K562 (cell line): Measurements from ENCODE around the gene ZNF143. TPM values are rescaled to one million over a fixed set of nuclear protein-coding genes. Genes with fewer than 3 reads are reported as not detected.
A peak's percentile ranks its signal among the peaks of the same experiment; 100 is the strongest.

Experiments
- ATAC-seq: fragments of 200-7000 bp; cut with Tn5 transposase; 3 replicates; pipeline ENCODE4 v1.9.1; 2020; ENCODE audit warnings: moderate library complexity
- BruUV-seq: library from RNA; stranded (reverse); fragments of 400-500 nt; replicated peaks from 2 replicates; lab custom pipeline; 2021; lab: Mats Ljungman, UMichigan
- CTCF ChIA-PET: fragments of 300-600 bp; formaldehyde crosslinking; extraction: SDS; loops from one replicate; lab custom pipeline; 2021; ENCODE audit warnings: low intra/inter-chr PET ratio; lab: Yijun Ruan, JAX
- POLR2A ChIA-PET: fragments of 300-600, 350-650 bp; sonication (Branson Sonifier 250); formaldehyde crosslinking; extraction: SDS; loops from one replicate; lab custom pipeline; 2021; ENCODE audit warnings: antibody characterized with exemption, inconsistent platforms; lab: Yijun Ruan, JAX
- DNase-seq, 4 experiments: peaks; one replicate each; pipeline versions ENCODE4 v3.0.0 to v3.0.0-alpha.2; 2011 to 2018; ENCODE audit warnings: low spot score in 3 of 4, mixed read lengths in 3 of 4; ENCODE audit errors: extremely low read depth in 1 of 4
- FAIRE-seq: peaks from 2 replicates; lab custom pipeline; 2011; peaks lifted over from hg19 to GRCh38; lab: Jason Lieb, UNC
- H2AFZ ChIP-seq: 2 replicates; pipeline ENCODE4 v1.6.0; 2011; ENCODE audit warnings: low read depth, low read length, control low read depth, inconsistent platforms
- H3K27ac ChIP-seq: fragments of 200-600 bp; 3 replicates; pipeline ENCODE4 v1.8.0; 2011; ENCODE audit warnings: low read depth, mild to moderate bottlenecking, control low read depth, inconsistent platforms, low read length, moderate library complexity, mixed read lengths; ENCODE audit errors: extremely low read depth
- H3K27me3 ChIP-seq, 2 experiments: fragments of 300-600 bp in 1 of 2; 2 replicates in 1 of 2; 3 replicates in 1 of 2; pipeline versions ENCODE4 v1.6.0 to v1.8.0; 2011; ENCODE audit warnings: inconsistent platforms in 2 of 2, low read length in 2 of 2, mild to moderate bottlenecking in 1 of 2, mixed read lengths in 1 of 2, moderate library complexity in 1 of 2; ENCODE audit not compliant: control insufficient read depth in 2 of 2, insufficient read depth in 2 of 2
- H3K36me3 ChIP-seq: fragments of 300-600 bp; 3 replicates; pipeline ENCODE4 v1.8.0; 2011; ENCODE audit warnings: mild to moderate bottlenecking, low read length, inconsistent platforms; ENCODE audit not compliant: control insufficient read depth, insufficient read depth
- H3K4me1 ChIP-seq, 2 experiments: fragments of 200-600 bp in 1 of 2; replicated peaks in 1 of 2; 2 replicates in 1 of 2; 3 replicates in 1 of 2; pipeline versions ENCODE4 v1.5.1 to v1.8.0; 2011; ENCODE audit warnings: inconsistent platforms in 2 of 2, low read length in 2 of 2, mild to moderate bottlenecking in 1 of 2, mixed read lengths in 1 of 2, moderate library complexity in 1 of 2; ENCODE audit not compliant: control insufficient read depth in 2 of 2, insufficient read depth in 2 of 2
- H3K4me2 ChIP-seq: 2 replicates; pipeline ENCODE4 v1.6.1; 2011; ENCODE audit warnings: low read length, control low read depth, inconsistent platforms, mixed read lengths; ENCODE audit not compliant: insufficient read depth
- H3K4me3 ChIP-seq: fragments of 200-600 bp; sonication (generic), shearing (Covaris generic); 2 replicates; pipeline ENCODE4 v1.5.1; 2016; ENCODE audit warnings: control low read depth, inconsistent platforms
- H3K79me2 ChIP-seq: fragments of 200-600 bp; 3 replicates; pipeline ENCODE4 v1.8.0; 2011; ENCODE audit warnings: low read length, inconsistent platforms; ENCODE audit not compliant: control insufficient read depth, insufficient read depth
- H3K9ac ChIP-seq, 2 experiments: 2 replicates each; pipeline versions ENCODE4 v1.6.0 to v1.6.1; 2011; ENCODE audit warnings: low read depth in 2 of 2, low read length in 2 of 2, control low read depth in 1 of 2, inconsistent platforms in 1 of 2, mild to moderate bottlenecking in 1 of 2, mixed read lengths in 1 of 2; ENCODE audit not compliant: insufficient read depth in 1 of 2
- H3K9me1 ChIP-seq: one replicate; pipeline ENCODE4 v1.6.0; 2011; ENCODE audit warnings: inconsistent platforms, mild to moderate bottlenecking, low read length, moderate library complexity; ENCODE audit not compliant: control insufficient read depth, insufficient read depth
- H3K9me3 ChIP-seq: replicated peaks from 2 replicates; pipeline ENCODE4 v1.5.1; 2011; ENCODE audit warnings: low read depth, low read length, inconsistent platforms; ENCODE audit not compliant: control insufficient read depth, insufficient read depth
- H4K20me1 ChIP-seq: replicated peaks from 2 replicates; pipeline ENCODE4 v1.6.1; 2011; ENCODE audit warnings: low read length, inconsistent platforms, mixed read lengths; ENCODE audit not compliant: control insufficient read depth, insufficient read depth
- DDX20 ChIP-seq: fragments of 450-650 bp; IDR thresholded peaks from 2 replicates; pipeline ENCODE4 v1.6.1; 2016; ENCODE audit warnings: missing genetic modification characterization, low read depth, mild to moderate bottlenecking, missing compliant biosample characterization, moderate library complexity
- GABPB2 ChIP-seq: fragments of 250-450 bp; sonication (Bioruptor Pico); conservative IDR thresholded peaks from 2 replicates; pipeline ENCODE4 v1.5.1; 2021; ENCODE audit warnings: mild to moderate bottlenecking
- GMEB1 ChIP-seq: fragments of 250-450 bp; sonication (Bioruptor Pico); IDR thresholded peaks from 2 replicates; pipeline ENCODE4 v1.4.0; 2020; ENCODE audit warnings: mild to moderate bottlenecking
- GTF2E2 ChIP-seq: fragments of 200-800 bp; sonication (Bioruptor generic); IDR thresholded peaks from 2 replicates; pipeline ENCODE4 v1.6.1; 2016; ENCODE audit warnings: missing genetic modification characterization, missing compliant biosample characterization
- JUND ChIP-seq, 2 experiments: IDR thresholded peaks; 2 replicates in 1 of 2; 3 replicates in 1 of 2; pipeline ENCODE4 v1.6.1; 2011; ENCODE audit warnings: borderline replicate concordance in 2 of 2, low read depth in 2 of 2, low read length in 2 of 2, improper control_type of control experiment in 1 of 2, missing biosample characterization in 1 of 2, missing genetic modification characterization in 1 of 2, missing genetic modification reagents in 1 of 2
- KLF6 ChIP-seq: fragments of 250-450 bp; sonication (Bioruptor Pico); IDR thresholded peaks from 2 replicates; pipeline ENCODE4 v1.4.0; 2020; ENCODE audit warnings: mild to moderate bottlenecking, moderate library complexity, borderline replicate concordance
- MYC ChIP-seq, 2 experiments: fragments of 250-450 bp in 1 of 2; sonication (Bioruptor Pico) in 1 of 2; IDR thresholded peaks; 2 replicates each; pipeline versions ENCODE4 v1.5.1 to v1.6.1; 2012 to 2021; ENCODE audit warnings: low read depth in 2 of 2, borderline replicate concordance in 1 of 2, improper control_type of control experiment in 1 of 2, low read length in 1 of 2, mild to moderate bottlenecking in 1 of 2, moderate library complexity in 1 of 2
- NONO ChIP-seq, 2 experiments: fragments of 200-400 bp in 1 of 2; fragments of 450-650 bp in 1 of 2; formaldehyde crosslinking in 1 of 2; IDR thresholded peaks; 2 replicates each; pipeline ENCODE4 v1.6.1; 2017; ENCODE audit warnings: low read depth in 2 of 2, mild to moderate bottlenecking in 2 of 2, moderate library complexity in 2 of 2, low read length in 1 of 2
- ZNF175 ChIP-seq: fragments of 200-800 bp; sonication (Bioruptor generic); IDR thresholded peaks from 2 replicates; pipeline ENCODE4 v1.6.1; 2016; ENCODE audit warnings: low read depth, mild to moderate bottlenecking, missing genetic modification characterization, missing compliant biosample characterization
- ZNF408 ChIP-seq: fragments of 250-450 bp; sonication (Bioruptor Pico); IDR thresholded peaks from 2 replicates; pipeline ENCODE4 v1.4.0; 2020; ENCODE audit warnings: low read depth, mild to moderate bottlenecking, moderate library complexity
- WGBS: fragments of 100-300 bp; shearing (Covaris generic); methylation state at CpG from one replicate; pipeline ENCODE4 v1.1.6; 2016; ENCODE audit warnings: low coverage, mixed read lengths; ENCODE audit not compliant: insufficient coverage; ENCODE audit errors: missing lambda C conversion rate; 5-methylcytosine and 5-hydroxymethylcytosine counted together
- in situ Hi-C: fragments of 300-500 bp; cut with MboI; formaldehyde crosslinking; loops from 4 replicates; pipeline ENCODE4 v1.15.0; 2018; ENCODE audit warnings: inconsistent platforms, mixed read lengths
- intact Hi-C: fragments of 100-400 bp; cut with micrococcal nuclease; formaldehyde crosslinking; loops from 2 replicates; pipeline ENCODE4 v1.14.2; 2022
- polyA plus RNA-seq, 8 experiments: library from polyadenylated mRNA; depleted of rRNA in 4 of 8; stranded (reverse) in 5 of 8; unstranded in 3 of 8; fragments of >200 nt; fragmentation: Nextera tagmentation in 2 of 8; fragmentation: Illumina TruSeq in 1 of 8; extraction: Ambion mirVana in 2 of 8; extraction: Trizol in 1 of 8; gene quantifications; 2 replicates each; pipeline versions ENCODE4 v1.2.1 to v1.2.3, GENCODE V29; 2011 to 2014; ENCODE audit warnings: inconsistent platforms in 1 of 8, missing spikeins in 1 of 8
- total RNA-seq, 7 experiments: library from RNA; depleted of rRNA in 6 of 7; stranded (reverse); fragments of >200 nt in 6 of 7; fragmentation: Illumina TruSeq in 2 of 7; extraction: Trizol in 2 of 7; gene quantifications; 2 replicates each; pipeline versions ENCODE4 v1.2.1 to v1.2.3, GENCODE V29; 2011 to 2021; ENCODE audit warnings: low replicate concordance in 1 of 7
- TF ChIP-seq, protein P1 (sequence below): fragments of 250-450 bp; sonication (Bioruptor Pico); IDR thresholded peaks from 2 replicates; pipeline ENCODE4 v1.4.0; 2020
- TF ChIP-seq, protein P2 (sequence below): fragments of 250-450 bp; sonication (Bioruptor Pico); IDR thresholded peaks from 2 replicates; pipeline ENCODE4 v1.9.0; 2021; ENCODE audit warnings: mild to moderate bottlenecking
- TF ChIP-seq, protein P3 (sequence below): sonication (generic); formaldehyde crosslinking; IDR thresholded peaks from 2 replicates; pipeline ENCODE4 v1.4.0; 2020; ENCODE audit warnings: mild to moderate bottlenecking, missing genetic modification reagents

Gene ZNF143
- total and polyA plus RNA-seq, 9 of the 15 experiments (the other 6 are each of a cell fraction or from before 2014, with no cell fraction given): 18.4 to 58.5 (median 27.1) TPM

DNA sequence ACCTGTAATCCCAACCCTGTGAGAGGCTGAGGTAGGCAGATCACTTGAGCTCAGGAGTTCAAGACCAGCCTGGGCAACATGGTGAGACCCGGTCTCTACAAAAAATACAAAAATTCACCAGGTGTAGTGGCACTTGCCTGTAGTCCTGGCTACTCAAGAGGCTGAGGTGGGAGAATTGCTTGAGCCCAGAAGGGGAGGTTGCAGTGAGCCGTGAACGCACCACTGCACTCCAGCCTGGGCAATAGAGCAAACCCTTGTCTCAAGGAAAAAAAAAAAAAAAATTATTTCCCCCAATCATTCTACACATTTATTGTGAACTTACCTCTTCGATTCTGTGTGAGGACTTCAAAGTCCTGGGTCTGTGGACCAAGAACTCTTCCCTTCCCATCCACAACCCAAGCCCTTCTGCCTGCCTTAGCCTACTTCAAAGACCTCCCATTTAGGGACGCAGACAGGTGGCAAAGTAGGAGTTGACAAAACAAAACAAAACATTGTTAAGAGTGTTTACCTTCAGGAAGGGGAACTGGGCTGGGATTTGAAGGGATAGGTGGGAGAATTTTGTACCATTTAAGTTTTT is 108.9 kb downstream of the ZNF143 start:
- Histone ChIP-seq H4K20me1 (no peaks in the 10 kb centered on the region), H3K27ac (peak overlapping the region; percentile 46; the same call in 2 of the 3 replicates), H3K36me3 (no peaks in the 10 kb centered on the region; the same call in 2 of the 3 replicates), H3K27me3 (no peaks in the 10 kb centered on the region), H3K4me3 (no peak overlapping the region), H3K9me1 (no peaks in the 10 kb centered on the region), H2AFZ (peak overlapping the region; percentile 46), H3K9ac (peak overlapping the region; percentile 24 to 72; a peak in 3 of 4 replicates), H3K4me2 (peak overlapping the region; percentile 10; the same call in 1 of the 2 replicates), H3K79me2 (peaks cover 12% of the 10 kb centered on the region), H3K4me1 (peaks cover 38 to 53% of the 10 kb centered on the region in 2 experiments), H3K9me3 (no peaks in the 10 kb centered on the region)
- no peak for ATAC-seq
- no peak for FAIRE-seq
- ChIA-PET POLR2A (interaction anchor here (0.7 kb wide), 1 partner anchor 795 kb away, joined by 3 read pairs; no protein-coding TSS in a partner anchor), CTCF (no interaction called here)
- intact Hi-C loops: loop anchor here (10.0 kb wide), 1 partner anchor 105 kb away; the partner anchor contains the start of gene ZNF143
- DNase-seq: no peak
- WGBS: 65% methylated on average over 5 of the region's 5 CpGs
- in situ Hi-C loops: loop anchor here (5.0 kb wide), 1 partner anchor 32 kb away; no protein-coding TSS in a partner anchor
- no TSS peak for BruUV-seq
- TF ChIP-seq GABPB2 (CRISPR knock-in tag) (no peak), NONO (IDR thresholded peaks at IDR 0.05; ENCODE audit: low read depth in 2 of 2, low read length in 1 of 2) (no peak), GMEB1 (CRISPR knock-in tag) (no peak), KLF6 (CRISPR knock-in tag) (no peak), ZNF175 (CRISPR knock-in tag) (no peak), JUND (IDR thresholded peaks at IDR 0.05; ENCODE audit: borderline replicate concordance, low read depth, low read length) (no peak), JUND (tag; IDR thresholded peaks at IDR 0.05; ENCODE audit: borderline replicate concordance, low read depth, low read length) (no peak), ZNF408 (CRISPR knock-in tag) (no peak), MYC (IDR thresholded peaks at IDR 0.05; ENCODE audit: low read depth, low read length) (0 out of 2 replicates have a peak, but pooled peaks have one; percentile 3), MYC (CRISPR knock-in tag; IDR thresholded peaks at IDR 0.05; ENCODE audit: borderline replicate concordance, low read depth) (no peak), GTF2E2 (tag) (0 out of 2 replicates have a peak, but pooled peaks have one; percentile 17), DDX20 (tag) (no peak)
- TF ChIP-seq, protein P1, sequence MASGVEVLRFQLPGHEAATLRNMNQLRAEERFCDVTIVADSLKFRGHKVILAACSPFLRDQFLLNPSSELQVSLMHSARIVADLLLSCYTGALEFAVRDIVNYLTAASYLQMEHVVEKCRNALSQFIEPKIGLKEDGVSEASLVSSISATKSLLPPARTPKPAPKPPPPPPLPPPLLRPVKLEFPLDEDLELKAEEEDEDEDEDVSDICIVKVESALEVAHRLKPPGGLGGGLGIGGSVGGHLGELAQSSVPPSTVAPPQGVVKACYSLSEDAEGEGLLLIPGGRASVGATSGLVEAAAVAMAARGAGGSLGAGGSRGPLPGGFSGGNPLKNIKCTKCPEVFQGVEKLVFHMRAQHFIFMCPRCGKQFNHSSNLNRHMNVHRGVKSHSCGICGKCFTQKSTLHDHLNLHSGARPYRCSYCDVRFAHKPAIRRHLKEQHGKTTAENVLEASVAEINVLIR (CRISPR knock-in tag): no peak
- TF ChIP-seq, protein P2, sequence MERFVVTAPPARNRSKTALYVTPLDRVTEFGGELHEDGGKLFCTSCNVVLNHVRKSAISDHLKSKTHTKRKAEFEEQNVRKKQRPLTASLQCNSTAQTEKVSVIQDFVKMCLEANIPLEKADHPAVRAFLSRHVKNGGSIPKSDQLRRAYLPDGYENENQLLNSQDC (CRISPR knock-in tag): no peak
- TF ChIP-seq, protein P3, sequence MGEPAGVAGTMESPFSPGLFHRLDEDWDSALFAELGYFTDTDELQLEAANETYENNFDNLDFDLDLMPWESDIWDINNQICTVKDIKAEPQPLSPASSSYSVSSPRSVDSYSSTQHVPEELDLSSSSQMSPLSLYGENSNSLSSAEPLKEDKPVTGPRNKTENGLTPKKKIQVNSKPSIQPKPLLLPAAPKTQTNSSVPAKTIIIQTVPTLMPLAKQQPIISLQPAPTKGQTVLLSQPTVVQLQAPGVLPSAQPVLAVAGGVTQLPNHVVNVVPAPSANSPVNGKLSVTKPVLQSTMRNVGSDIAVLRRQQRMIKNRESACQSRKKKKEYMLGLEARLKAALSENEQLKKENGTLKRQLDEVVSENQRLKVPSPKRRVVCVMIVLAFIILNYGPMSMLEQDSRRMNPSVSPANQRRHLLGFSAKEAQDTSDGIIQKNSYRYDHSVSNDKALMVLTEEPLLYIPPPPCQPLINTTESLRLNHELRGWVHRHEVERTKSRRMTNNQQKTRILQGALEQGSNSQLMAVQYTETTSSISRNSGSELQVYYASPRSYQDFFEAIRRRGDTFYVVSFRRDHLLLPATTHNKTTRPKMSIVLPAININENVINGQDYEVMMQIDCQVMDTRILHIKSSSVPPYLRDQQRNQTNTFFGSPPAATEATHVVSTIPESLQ (CRISPR knock-in tag): no peak
